ENCODE data around the gene ZNF622.

ZNF622 gene

DNA sequence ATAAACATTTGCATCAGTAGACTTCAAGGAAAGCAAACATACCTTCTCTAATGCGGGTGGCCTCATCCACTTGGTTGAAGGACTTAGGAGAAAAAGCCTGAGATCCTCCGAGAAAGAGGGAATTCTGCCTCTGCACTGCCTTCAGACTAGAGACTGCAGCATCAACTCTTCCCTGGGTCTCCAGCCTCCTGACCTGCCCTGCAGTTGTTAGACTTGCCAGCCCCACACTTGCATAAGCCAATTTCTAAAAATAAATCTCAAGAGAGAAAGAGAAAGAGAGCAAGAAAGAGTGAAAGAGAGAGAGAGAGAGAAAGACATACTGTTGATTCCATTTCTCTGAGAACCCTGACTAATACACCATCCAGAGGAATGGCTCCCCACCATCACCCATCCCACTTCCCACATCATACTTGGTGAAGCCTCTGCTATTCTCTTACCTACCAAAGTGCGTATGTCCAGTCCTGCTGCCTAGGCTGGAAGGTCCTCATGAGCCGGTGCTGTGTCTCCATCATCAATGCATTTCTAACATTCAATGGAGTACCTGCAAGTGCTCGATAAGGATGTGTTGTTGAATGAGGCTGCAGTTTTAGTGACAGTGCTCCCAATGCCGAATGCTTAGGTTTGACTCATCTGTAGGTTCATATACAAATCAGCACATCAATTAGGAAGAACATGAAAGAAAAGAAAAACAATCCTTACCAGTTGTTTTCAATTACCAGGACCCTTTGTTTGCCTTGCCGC, 35.1 kb downstream of the ZNF622 start:
- DNase-seq (ENCODE audit: low read depth, low spot score) = no peak

GRCh38 chr5:16428359-16428758, 37.2 kb downstream of the ZNF622 start:
- no peak for DNase-seq (ENCODE audit: low read depth, low spot score)

GRCh38 chr5:16427587-16427986, 38.0 kb downstream of the ZNF622 start:
- no peak for DNase-seq (ENCODE audit: low read depth, low spot score)

- DNase-seq (ENCODE audit: low read depth, low spot score) = peak; percentile 75
Measured at GRCh38 chr5:16418471-16418922, 47.1 kb downstream of the ZNF622 start.

DNA sequence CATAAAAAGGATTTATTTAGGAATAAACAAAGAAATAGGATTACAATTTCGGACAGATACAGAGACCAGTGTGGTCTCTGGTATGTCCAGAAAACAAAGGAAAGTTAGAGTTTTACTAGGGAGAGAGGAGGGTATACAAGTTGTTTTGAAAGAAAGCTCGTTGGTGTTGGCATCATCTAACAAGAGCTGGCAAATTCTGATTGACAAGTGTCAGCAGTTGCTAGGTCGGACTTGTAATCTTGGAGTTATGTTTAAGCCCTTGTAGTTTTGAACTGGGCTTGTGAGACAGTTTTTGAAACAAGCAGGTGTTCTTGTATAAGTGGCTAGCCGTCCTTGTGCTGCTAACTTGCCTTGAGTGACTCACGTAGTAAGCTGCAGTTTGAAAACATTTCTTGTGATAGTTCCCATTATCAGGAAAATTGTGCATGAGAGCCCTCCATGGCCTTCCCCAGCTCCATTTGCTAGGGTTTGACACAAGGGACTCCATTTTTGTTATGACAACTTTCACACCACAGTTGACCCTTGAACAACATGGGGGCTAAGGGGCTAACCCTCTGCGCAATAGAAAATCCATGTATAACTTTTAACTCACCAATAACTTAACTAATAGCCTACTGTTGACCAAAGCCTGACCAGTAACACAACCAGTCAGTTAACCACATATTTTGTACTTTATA, 48.1 kb downstream of the ZNF622 start:
- DNase-seq (ENCODE audit: low read depth, low spot score) = no peak

DNA sequence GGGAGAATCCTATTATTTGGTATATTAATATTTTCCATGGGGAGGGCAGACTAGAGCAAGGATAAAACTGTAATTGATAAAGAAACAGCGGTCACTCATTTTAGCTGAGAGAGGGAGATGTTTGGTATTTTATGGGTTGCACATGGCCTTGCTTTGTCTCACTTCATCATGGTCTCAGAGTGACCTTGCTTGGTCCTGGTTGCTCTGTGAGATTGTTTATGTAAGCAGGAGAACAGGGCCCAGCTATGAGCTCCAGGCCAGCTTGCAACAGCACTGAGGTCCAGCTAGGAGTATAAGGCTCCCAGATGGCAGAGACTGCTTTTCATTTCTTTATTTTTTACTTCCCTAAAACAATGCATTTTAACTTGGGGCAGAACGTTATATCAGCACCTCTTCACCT, 50.7 kb downstream of the ZNF622 start:
- DNase-seq (ENCODE audit: low read depth, low spot score) = no peak

DNA sequence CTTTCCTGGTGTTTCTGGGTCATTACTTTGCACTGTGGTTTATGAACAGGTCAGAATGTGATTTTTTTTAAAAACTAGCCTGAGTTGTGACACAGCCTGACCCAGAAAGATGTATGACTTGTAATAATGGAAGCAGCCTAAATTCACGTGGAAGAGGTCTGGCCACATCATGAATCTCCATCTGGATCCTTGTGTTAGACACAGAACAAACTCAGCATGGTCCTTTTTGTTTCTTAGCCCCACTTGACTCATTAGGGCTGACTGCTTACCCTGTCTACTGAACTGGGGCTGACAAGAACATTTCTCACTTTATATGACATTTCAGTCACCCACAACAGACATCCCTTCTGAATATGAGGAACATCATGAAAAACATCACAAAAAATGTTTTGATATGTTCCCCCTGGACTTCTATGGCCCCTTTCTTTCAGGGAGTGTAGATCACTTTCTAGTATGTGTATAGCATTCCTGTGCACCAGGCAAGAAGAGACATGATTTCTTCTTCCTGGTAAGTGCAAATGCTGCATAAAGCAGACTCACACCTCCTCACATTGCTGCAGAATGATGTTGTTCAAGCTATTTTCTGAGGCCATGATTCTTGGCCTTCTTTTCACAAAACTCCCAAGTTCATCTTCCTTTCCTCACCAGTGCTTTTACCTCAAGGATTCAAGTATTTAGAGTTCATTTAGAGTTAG, 52.3 kb downstream of the ZNF622 start:
- DNase-seq (ENCODE audit: low read depth, low spot score) = no peak

- DNase-seq (ENCODE audit: low read depth, low spot score) = no peak
Measured at GRCh38 chr5:16412556-16412955, 53.0 kb downstream of the ZNF622 start.

DNA sequence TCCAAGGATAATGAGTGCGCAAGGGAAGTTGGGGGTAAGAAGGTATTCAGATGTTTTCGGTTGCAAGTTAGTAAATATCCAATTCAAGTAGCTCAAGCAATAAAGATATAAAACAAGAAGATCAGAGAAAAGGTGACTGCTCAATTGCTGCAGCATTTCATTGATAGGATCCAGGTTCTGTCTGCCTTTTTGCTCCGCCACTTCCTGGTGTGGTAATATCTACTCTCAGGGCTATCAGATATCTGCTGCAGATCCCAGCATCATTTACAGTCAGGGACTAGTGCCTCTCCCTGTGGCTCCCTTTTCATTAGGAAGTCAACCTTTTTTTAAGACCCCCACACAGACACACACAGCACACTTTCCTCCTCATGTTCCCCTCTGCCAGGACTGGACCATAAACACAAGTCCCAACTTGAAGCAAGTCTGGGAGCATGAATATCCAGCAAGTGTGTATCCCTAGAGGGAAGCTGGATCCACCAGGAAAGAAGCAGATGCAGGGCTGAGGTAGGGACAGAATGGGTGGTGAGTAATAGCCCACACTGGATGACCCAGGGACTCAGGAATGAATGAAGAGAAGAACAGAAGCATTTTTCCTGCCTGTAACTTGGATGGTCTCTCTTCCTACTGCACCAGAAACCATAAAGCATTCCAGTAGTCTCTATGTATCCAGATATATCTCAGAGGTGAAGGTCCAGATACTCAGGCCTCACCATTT, 53.7 kb downstream of the ZNF622 start:
- DNase-seq (ENCODE audit: low read depth, low spot score) = no peak

GRCh38 chr5:16411235-16411634, 54.4 kb downstream of the ZNF622 start:
- DNase-seq (ENCODE audit: low read depth, low spot score) = no peak

GRCh38 chr5:16410338-16410737, 55.3 kb downstream of the ZNF622 start:
- DNase-seq (ENCODE audit: low read depth, low spot score) = no peak

- DNase-seq (ENCODE audit: low read depth, low spot score) = no peak
Measured at GRCh38 chr5:16406630-16407029, 59.0 kb downstream of the ZNF622 start.

GRCh38 chr5:16406023-16406422, 59.6 kb downstream of the ZNF622 start:
- no peak for DNase-seq (ENCODE audit: low read depth, low spot score)

Measured in ELF-1 (cell line).